ENCODE measurements around the gene SNX1. TPM values are rescaled to one million over a fixed set of nuclear protein-coding genes. Genes with fewer than 3 reads are reported as not detected.

The SNX1 gene
- total and polyA plus RNA-seq, 2 of the 8 experiments (the other 6 are each of a cell fraction or from before 2014, with no cell fraction given) = 27.9 to 59.8 TPM

- TF ChIP-seq NRF1 (IDR thresholded peaks at IDR 0.05; ENCODE audit: low read depth, low read length) (no peak), SP1 (IDR thresholded peaks at IDR 0.05; ENCODE audit: low read depth, low read length) (no peak), EP300 (IDR thresholded peaks at IDR 0.05; ENCODE audit: borderline replicate concordance in 1 of 2, low read depth in 2 of 2, low read length in 2 of 2) (no peak), JUN (IDR thresholded peaks at IDR 0.05; ENCODE audit: low read depth, low read length) (no peak), SIRT6 (IDR thresholded peaks at IDR 0.05; ENCODE audit: low read length) (no peak), CHD1 (IDR thresholded peaks at IDR 0.05; ENCODE audit: low read depth, low read length) (no peak), SRF (IDR thresholded peaks at IDR 0.05; ENCODE audit: low read depth, low read length) (no peak)
- Histone ChIP-seq H3K36me3 (ENCODE audit: control insufficient read depth in 2 of 4, insufficient read depth in 4 of 4, low read length in 3 of 4) (peaks cover 0 to 6% (median under 1%) of the 10 kb centered on the region in 4 experiments; a peak in 4 of 8 replicates), H3K23me2 (ENCODE audit: low read depth, low read length) (no peaks in the 10 kb centered on the region), H2BK5ac (ENCODE audit: low read depth, low read length) (no peak overlapping the region), H2BK20ac (ENCODE audit: low read length) (no peak overlapping the region), H4K20me1 (replicated peaks in 1 of 2; ENCODE audit: control insufficient read depth in 1 of 2, insufficient read depth in 2 of 2, low read length in 2 of 2) (peaks cover 0 to 3% of the 10 kb centered on the region in 2 experiments), H3K23ac (ENCODE audit: insufficient read length) (no peak overlapping the region), H3K18ac (ENCODE audit: extremely low read depth, low read length) (no peak overlapping the region), H3K14ac (ENCODE audit: insufficient read length) (no peak overlapping the region), H3K79me1 (ENCODE audit: low read depth, low read length) (no peaks in the 10 kb centered on the region), H3K4me3 (ENCODE audit: extremely low read depth in 1 of 4, insufficient read depth in 2 of 4, low read depth in 3 of 4, low read length in 4 of 4) (no peak overlapping the region), H3K4me1 (replicated peaks in 1 of 4; ENCODE audit: control insufficient read depth in 3 of 4, insufficient read depth in 4 of 4, low read length in 3 of 4) (peaks cover 0 to 6% (median 2%) of the 10 kb centered on the region in 4 experiments; a peak in 1 of 7 replicates), H3K9ac (replicated peaks in 1 of 4; ENCODE audit: extremely low read depth in 1 of 4, low read depth in 3 of 4, low read length in 3 of 4) (no peak overlapping the region), H2AK5ac (ENCODE audit: low read depth, low read length) (no peak overlapping the region), H3K79me2 (ENCODE audit: control insufficient read depth in 1 of 2, insufficient read depth in 2 of 2, low read length in 2 of 2) (no peaks in the 10 kb centered on the region), H2AFZ (ENCODE audit: low read length) (no peak overlapping the region), H2BK120ac (replicated peaks; ENCODE audit: low read depth, low read length) (no peak overlapping the region), H2BK12ac (ENCODE audit: low read depth, low read length) (no peak overlapping the region), H4K8ac (ENCODE audit: extremely low read depth, insufficient read depth, low read length) (no peak overlapping the region), H2BK15ac (ENCODE audit: low read length) (no peak overlapping the region), H4K91ac (replicated peaks; ENCODE audit: insufficient read length, low read length) (no peak overlapping the region), H3K4ac (replicated peaks; ENCODE audit: insufficient read length, low read depth, low read length) (no peak overlapping the region), H3K27me3 (replicated peaks in 1 of 4; ENCODE audit: control insufficient read depth in 3 of 4, extremely low read depth in 1 of 4, insufficient read depth in 3 of 4, low read length in 3 of 4) (no peaks in the 10 kb centered on the region), H3K9me3 (ENCODE audit: insufficient read depth in 2 of 2, low read depth in 1 of 2, low read length in 1 of 2) (no peaks in the 10 kb centered on the region), H3K56ac (replicated peaks; ENCODE audit: insufficient read length, low read depth, low read length) (no peak overlapping the region), H4K5ac (ENCODE audit: insufficient read length, low read depth, low read length) (no peak overlapping the region), H3K27ac (ENCODE audit: low read depth, low read length) (no peak overlapping the region), H3K4me2 (ENCODE audit: insufficient read depth in 1 of 2, low read depth in 2 of 2, low read length in 2 of 2) (no peak overlapping the region)
- ChIA-PET POLR2A (ENCODE audit: partially characterized antibody) (interaction anchor here (0.9 kb wide), 1 partner anchor 11 kb away, joined by 5 read pairs; no protein-coding TSS in a partner anchor), CTCF (ENCODE audit: partially characterized antibody) (interaction anchor here (1.1 to 4.1 kb wide), 4 partner anchors 11 to 32 kb away, joined by 3 to 18 read pairs (median 7); no protein-coding TSS in a partner anchor)
- DNase-seq (ENCODE audit: low read depth in 1 of 2, low spot score in 2 of 2) = no peak
- WGBS, 2 experiments (ENCODE audit: extremely low coverage in 1 of 2, insufficient coverage in 1 of 2, insufficient read length in 1 of 2, insufficient replicate concordance in 2 of 2, low coverage in 1 of 2, low lambda C conversion rate in 2 of 2, missing lambda C conversion rate in 1 of 2) = 95% methylated on average over 8 of the region's 8 CpGs; no CpG with 5 or more reads in 1 of the 2 experiments
- FAIRE-seq = no peak
These were observed 46.2 kb downstream of the SNX1 start for GRCh38 chr15:64141798-64142512.

Data from H1 (cell line).